Measurements from ENCODE around the gene ZNF365.
"Not testable (repeated sequence)": the region's sequence is repeated elsewhere in the genome, so short reads cannot be mapped to it uniquely, and the experiment has no call there.

Gene ZNF365

GRCh38 chr10:62410934-62411333, 36.8 kb downstream of the ZNF365 start:
- in situ Hi-C loops (cut with MboI; ENCODE audit: low sequenced_read_pairs), result not testable (repeated sequence)

GRCh38 chr10:62413048-62413447, 38.9 kb downstream of the ZNF365 start:
- in situ Hi-C loops (cut with MboI; ENCODE audit: low sequenced_read_pairs), result no loop called here

GRCh38 chr10:62413652-62414051, 39.5 kb downstream of the ZNF365 start:
- in situ Hi-C loops (cut with MboI; ENCODE audit: low sequenced_read_pairs), result no loop called here

GRCh38 chr10:62414359-62414758, 40.2 kb downstream of the ZNF365 start:
- in situ Hi-C loops (cut with MboI; ENCODE audit: low sequenced_read_pairs), result no loop called here

- in situ Hi-C loops (cut with MboI; ENCODE audit: low sequenced_read_pairs), result no loop called here
These were observed 48.0 kb downstream of the ZNF365 start for GRCh38 chr10:62422068-62422590.

GRCh38 chr10:62424026-62424425, 49.9 kb downstream of the ZNF365 start:
- in situ Hi-C loops (cut with MboI; ENCODE audit: low sequenced_read_pairs), result no loop called here

GRCh38 chr10:62426086-62426485, 51.9 kb downstream of the ZNF365 start:
- in situ Hi-C loops (cut with MboI; ENCODE audit: low sequenced_read_pairs), result no loop called here

- in situ Hi-C loops (cut with MboI; ENCODE audit: low sequenced_read_pairs), result no loop called here
These were observed 52.4 kb downstream of the ZNF365 start for GRCh38 chr10:62426600-62426999.

GRCh38 chr10:62430881-62431280, 56.7 kb downstream of the ZNF365 start:
- in situ Hi-C loops (cut with MboI; ENCODE audit: low sequenced_read_pairs), result no loop called here

- in situ Hi-C loops (cut with MboI; ENCODE audit: low sequenced_read_pairs), result no loop called here
These were observed 59.1 kb downstream of the ZNF365 start for GRCh38 chr10:62433181-62433692.

GRCh38 chr10:62433901-62434300, 59.7 kb downstream of the ZNF365 start:
- in situ Hi-C loops (cut with MboI; ENCODE audit: low sequenced_read_pairs), result no loop called here

- in situ Hi-C loops (cut with MboI; ENCODE audit: low sequenced_read_pairs), result no loop called here
These were observed 63.5 kb downstream of the ZNF365 start for GRCh38 chr10:62437696-62438095.

- in situ Hi-C loops (cut with MboI; ENCODE audit: low sequenced_read_pairs), result no loop called here
These were observed 67.8 kb downstream of the ZNF365 start for GRCh38 chr10:62442006-62442405.

- in situ Hi-C loops (cut with MboI; ENCODE audit: low sequenced_read_pairs), result no loop called here
These were observed 68.9 kb downstream of the ZNF365 start for GRCh38 chr10:62442894-62443669.

GRCh38 chr10:62443866-62444265, 69.7 kb downstream of the ZNF365 start:
- in situ Hi-C loops (cut with MboI; ENCODE audit: low sequenced_read_pairs), result no loop called here

GRCh38 chr10:62446627-62447026, 72.5 kb downstream of the ZNF365 start:
- in situ Hi-C loops (cut with MboI; ENCODE audit: low sequenced_read_pairs), result no loop called here

- in situ Hi-C loops (cut with MboI; ENCODE audit: low sequenced_read_pairs), result no loop called here
These were observed 76.9 kb downstream of the ZNF365 start for GRCh38 chr10:62450912-62451610.

- in situ Hi-C loops (cut with MboI; ENCODE audit: low sequenced_read_pairs), result no loop called here
These were observed 77.4 kb downstream of the ZNF365 start for GRCh38 chr10:62451611-62451975.
